HCT116 (cell line): ENCODE results near the gene CSNK1D. TPM values are rescaled to one million over a fixed set of nuclear protein-coding genes. Genes with fewer than 3 reads are reported as not detected.

ENCODE experiments used
- ATAC-seq: fragments of 200-7000 bp; cut with Tn5 transposase; 2 replicates; pipeline ENCODE4 v1.9.1; 2020; ENCODE audit warnings: mild to moderate bottlenecking, moderate library complexity
- BruUV-seq: library from RNA; stranded (reverse); fragments of 400-500 nt; replicated peaks from 2 replicates; lab custom pipeline; 2021; lab: Mats Ljungman, UMichigan
- CTCF ChIA-PET: fragments of 300-600 bp; sonication (Branson Sonifier 250); formaldehyde crosslinking; loops from one replicate; lab custom pipeline; 2021; ENCODE audit warnings: antibody characterized with exemption; lab: Charles Lee
- POLR2A ChIA-PET: fragments of 300-600, 350-600 bp; sonication (Branson Sonifier 250); formaldehyde crosslinking; loops from one replicate; lab custom pipeline; 2021; ENCODE audit warnings: antibody characterized with exemption; lab: Charles Lee
- RAD21 ChIA-PET, 2 experiments: fragments of 300-600 bp; sonication (Branson Sonifier 250); formaldehyde crosslinking; loops; one replicate each; lab custom pipeline; 2023; ENCODE audit warnings: low total read pairs in 2 of 2; ENCODE audit not compliant: uncharacterized antibody in 2 of 2, unreplicated experiment in 2 of 2, low non-redundant PET in 1 of 2; lab: Charles Lee
- DNase-seq: peaks from one replicate; pipeline ENCODE4 v3.0.0-alpha.2; 2010; ENCODE audit warnings: low read depth, low spot score
- H2AFZ ChIP-seq: fragments of 200-600 bp; shearing (Covaris generic), sonication (generic); 2 replicates; pipeline ENCODE4 v1.6.1; 2017; ENCODE audit warnings: low read depth, mixed run types, mixed read lengths, antibody characterized with exemption, low read length; ENCODE audit not compliant: poor library complexity, severe bottlenecking
- H3K27ac ChIP-seq: 2 replicates; pipeline ENCODE4 v1.5.1; 2012; ENCODE audit warnings: low read depth, low read length
- H3K27me3 ChIP-seq: fragments of 200-600 bp; sonication (generic); 2 replicates; pipeline ENCODE4 v1.6.1; 2016; ENCODE audit warnings: mixed run types, low read length, mixed read lengths; ENCODE audit not compliant: insufficient read depth
- H3K36me3 ChIP-seq, 2 experiments: fragments of 200-500 bp in 1 of 2; fragments of 200-600 bp in 1 of 2; sonication (Bioruptor generic) in 1 of 2; sonication (generic) in 1 of 2; 2 replicates each; pipeline versions ENCODE4 v1.5.1 to v1.6.1; 2014 to 2016; ENCODE audit warnings: low read length in 2 of 2, inconsistent platforms in 1 of 2, mixed read lengths in 1 of 2, mixed run types in 1 of 2; ENCODE audit not compliant: insufficient read depth in 2 of 2, control insufficient read depth in 1 of 2
- H3K4me1 ChIP-seq, 2 experiments: fragments of 200-600 bp in 1 of 2; sonication (generic) in 1 of 2; 2 replicates each; pipeline versions ENCODE4 v1.5.1 to v1.6.1; 2012 to 2017; ENCODE audit warnings: low read length in 2 of 2, inconsistent platforms in 1 of 2, mild to moderate bottlenecking in 1 of 2, mixed read lengths in 1 of 2, mixed run types in 1 of 2, moderate library complexity in 1 of 2; ENCODE audit not compliant: insufficient read depth in 2 of 2, control insufficient read depth in 1 of 2
- H3K4me2 ChIP-seq: fragments of 200-600 bp; sonication (generic); 2 replicates; pipeline ENCODE4 v1.6.1; 2017; ENCODE audit warnings: mixed run types, low read length, mixed read lengths
- H3K4me3 ChIP-seq, 2 experiments: fragments of 200-600 bp in 1 of 2; sonication (generic) in 1 of 2; replicated peaks in 1 of 2; 2 replicates each; pipeline ENCODE4 v1.5.1; 2011 to 2016; ENCODE audit warnings: low read length in 2 of 2, control low read depth in 1 of 2, low read depth in 1 of 2, mild to moderate bottlenecking in 1 of 2, mixed read lengths in 1 of 2, mixed run types in 1 of 2
- H3K79me2 ChIP-seq: fragments of 200-600 bp; sonication (generic); 2 replicates; pipeline ENCODE4 v1.6.1; 2017; ENCODE audit warnings: mild to moderate bottlenecking, mixed run types, low read length, moderate library complexity, mixed read lengths; ENCODE audit not compliant: insufficient read depth
- H3K9ac ChIP-seq: fragments of 200-600 bp; sonication (generic); 2 replicates; pipeline ENCODE4 v1.6.1; 2016; ENCODE audit warnings: low read length, mixed read lengths
- H3K9me2 ChIP-seq: fragments of 200-600 bp; sonication (generic), shearing (Covaris generic); 2 replicates; pipeline ENCODE4 v1.6.1; 2017; ENCODE audit warnings: mixed run types, mild to moderate bottlenecking, moderate library complexity; ENCODE audit not compliant: insufficient read depth
- H3K9me3 ChIP-seq, 2 experiments: fragments of 200-500 bp in 1 of 2; fragments of 200-600 bp in 1 of 2; sonication (Bioruptor generic) in 1 of 2; sonication (generic) in 1 of 2; 2 replicates each; pipeline ENCODE4 v1.6.1; 2014 to 2017; ENCODE audit warnings: low read length in 2 of 2, mixed read lengths in 2 of 2, inconsistent platforms in 1 of 2, low read depth in 1 of 2, mild to moderate bottlenecking in 1 of 2, mixed run types in 1 of 2, moderate library complexity in 1 of 2; ENCODE audit not compliant: control insufficient read depth in 1 of 2, insufficient read depth in 1 of 2
- H4K20me1 ChIP-seq: fragments of 200-600 bp; sonication (generic), shearing (Covaris generic); 2 replicates; pipeline ENCODE4 v1.6.1; 2017; ENCODE audit warnings: mixed run types, mild to moderate bottlenecking, moderate library complexity; ENCODE audit not compliant: insufficient read depth
- EGR1 ChIP-seq: IDR thresholded peaks from 2 replicates; pipeline ENCODE4 v1.6.1; 2012; ENCODE audit warnings: low read depth
- EZH2phosphoT487 ChIP-seq: fragments of 200-600 bp; IDR thresholded peaks from 2 replicates; pipeline ENCODE4 v1.6.1; 2018; ENCODE audit warnings: antibody characterized with exemption, borderline replicate concordance
- JUND ChIP-seq: IDR thresholded peaks from 2 replicates; pipeline ENCODE4 v1.6.1; 2012
- POLR2A ChIP-seq: IDR thresholded peaks from 2 replicates; pipeline ENCODE4 v1.7.0; 2011; ENCODE audit warnings: borderline replicate concordance; ENCODE audit not compliant: insufficient read depth, insufficient read length; ENCODE audit errors: extremely low read depth
- POLR2AphosphoS5 ChIP-seq: IDR thresholded peaks from 2 replicates; pipeline ENCODE4 v1.6.1; 2011; ENCODE audit warnings: mild to moderate bottlenecking, low read depth, low read length, moderate library complexity
- YY1 ChIP-seq: IDR thresholded peaks from 2 replicates; pipeline ENCODE4 v1.6.1; 2011; ENCODE audit warnings: low read length, low read depth, moderate library complexity, mild to moderate bottlenecking; ENCODE audit not compliant: insufficient replicate concordance; ENCODE audit errors: extremely low read depth
- intact Hi-C: fragments of 100-400 bp; cut with micrococcal nuclease; formaldehyde crosslinking; loops from 2 replicates; pipeline ENCODE4 v1.10.0; 2022
- total RNA-seq: library from RNA; stranded (reverse); gene quantifications from one replicate; pipeline ENCODE4 v1.2.1, GENCODE V29; 2021; ENCODE audit not compliant: unreplicated experiment

The CSNK1D gene
- total RNA-seq, 1 experiment from 2014 or later: 176 TPM

GRCh38 chr17:82239401-82239925, 34.0 kb downstream of the CSNK1D start:
- CTCF ChIA-PET: no interaction called here
- Histone ChIP-seq H3K36me3 (peaks cover 35 to 65% of the 10 kb centered on the region in 2 experiments), H3K4me1 (peaks cover 30 to 79% of the 10 kb centered on the region in 2 experiments), H2AFZ (no peak overlapping the region), H3K9me2 (no peaks in the 10 kb centered on the region), H3K4me3 (no peak overlapping the region), H3K27me3 (no peaks in the 10 kb centered on the region), H4K20me1 (peaks cover 32% of the 10 kb centered on the region; the same call in 1 of the 2 replicates), H3K9ac (no peak overlapping the region), H3K27ac (peak overlapping the region; percentile 77; the same call in 1 of the 2 replicates), H3K4me2 (no peak overlapping the region), H3K9me3 (no peaks in the 10 kb centered on the region), H3K79me2 (peaks cover 60% of the 10 kb centered on the region)
- ATAC-seq (no peak), DNase-seq (no peak)
- TF ChIP-seq JUND: 0 out of 2 replicates have a peak, but pooled peaks have one; percentile 7
- TF ChIP-seq EZH2phosphoT487: no peak
- peak; percentile 46; the same call in 1 of the 2 replicates for TF ChIP-seq POLR2AphosphoS5
- no TSS peak for BruUV-seq
- RAD21 ChIA-PET: no interaction called here
- intact Hi-C loops: no loop called here
- POLR2A ChIA-PET: interaction anchor here (4.0 kb wide), 1 partner anchor 10 kb away, joined by 27 read pairs; the partner anchor contains the start of gene SLC16A3

- Histone ChIP-seq H3K9me2 (no peaks in the 10 kb centered on the region), H3K79me2 (peaks cover 66% of the 10 kb centered on the region), H4K20me1 (peaks cover 37% of the 10 kb centered on the region; the same call in 1 of the 2 replicates), H3K4me2 (no peak overlapping the region), H2AFZ (no peak overlapping the region), H3K4me1 (peaks cover 36 to 87% of the 10 kb centered on the region in 2 experiments), H3K36me3 (peaks cover 29 to 61% of the 10 kb centered on the region in 2 experiments; a peak in 3 of 4 replicates), H3K27me3 (no peaks in the 10 kb centered on the region), H3K4me3 (no peak overlapping the region), H3K9me3 (no peaks in the 10 kb centered on the region), H3K9ac (no peak overlapping the region), H3K27ac (peak overlapping the region; percentile 37; the same call in 1 of the 2 replicates)
- intact Hi-C loops: no loop called here
- RAD21 ChIA-PET: no interaction called here
- BruUV-seq: TSS peak; percentile 22
- POLR2A ChIA-PET: no interaction called here
- no peak for DNase-seq
- TF ChIP-seq POLR2AphosphoS5: peak; percentile 42; the same call in 1 of the 2 replicates
- TF ChIP-seq POLR2A: no peak
- no peak for TF ChIP-seq EGR1
- TF ChIP-seq YY1: no peak
- ATAC-seq: no peak
- CTCF ChIA-PET: no interaction called here
Measured at GRCh38 chr17:82238472-82239201, 34.9 kb downstream of the CSNK1D start.
